Neural crest cell (in vitro differentiated cells): ENCODE measurements around the gene ACKR3. TPM values are rescaled to one million over a fixed set of nuclear protein-coding genes. Genes with fewer than 3 reads are reported as not detected.
A peak's percentile ranks its signal among the peaks of the same experiment; 100 is the strongest.

ENCODE experiments used
- DNase-seq: peaks from one replicate; pipeline ENCODE4 v3.0.0; 2021; ENCODE audit warnings: low read depth, mixed read lengths, low spot score
- H3K27ac Mint-ChIP-seq: one replicate; pipeline ENCODE4 v1.8.0; 2021; ENCODE audit warnings: mild to moderate bottlenecking, mixed read lengths; ENCODE audit not compliant: unreplicated experiment
- H3K27me3 Mint-ChIP-seq: 2 replicates; pipeline ENCODE4 v1.8.0; 2021; ENCODE audit warnings: low read depth, mild to moderate bottlenecking, mixed read lengths
- H3K36me3 Mint-ChIP-seq: 2 replicates; pipeline ENCODE4 v1.8.0; 2021; ENCODE audit warnings: low read depth, mild to moderate bottlenecking, mixed read lengths
- H3K4me1 Mint-ChIP-seq: 2 replicates; pipeline ENCODE4 v1.8.0; 2021; ENCODE audit warnings: mixed read lengths
- H3K4me3 Mint-ChIP-seq: one replicate; pipeline ENCODE4 v1.8.0; 2021; ENCODE audit warnings: mild to moderate bottlenecking, mixed read lengths
- H3K9me3 Mint-ChIP-seq: 2 replicates; pipeline ENCODE4 v1.8.0; 2021; ENCODE audit warnings: mixed read lengths
- total RNA-seq: library from RNA; stranded (reverse); gene quantifications from 2 replicates; pipeline ENCODE4 v1.2.1, GENCODE V29; 2021
- TF ChIP-seq, protein P1 (sequence below): fragments of 200-600 bp; sonication (generic); conservative IDR thresholded peaks from 2 replicates; pipeline ENCODE4 v1.5.0; 2021; ENCODE audit warnings: antibody characterized with exemption, mild to moderate bottlenecking

ACKR3 gene
- total RNA-seq, 1 donor from 2014 or later: 24.5 TPM

DNA sequence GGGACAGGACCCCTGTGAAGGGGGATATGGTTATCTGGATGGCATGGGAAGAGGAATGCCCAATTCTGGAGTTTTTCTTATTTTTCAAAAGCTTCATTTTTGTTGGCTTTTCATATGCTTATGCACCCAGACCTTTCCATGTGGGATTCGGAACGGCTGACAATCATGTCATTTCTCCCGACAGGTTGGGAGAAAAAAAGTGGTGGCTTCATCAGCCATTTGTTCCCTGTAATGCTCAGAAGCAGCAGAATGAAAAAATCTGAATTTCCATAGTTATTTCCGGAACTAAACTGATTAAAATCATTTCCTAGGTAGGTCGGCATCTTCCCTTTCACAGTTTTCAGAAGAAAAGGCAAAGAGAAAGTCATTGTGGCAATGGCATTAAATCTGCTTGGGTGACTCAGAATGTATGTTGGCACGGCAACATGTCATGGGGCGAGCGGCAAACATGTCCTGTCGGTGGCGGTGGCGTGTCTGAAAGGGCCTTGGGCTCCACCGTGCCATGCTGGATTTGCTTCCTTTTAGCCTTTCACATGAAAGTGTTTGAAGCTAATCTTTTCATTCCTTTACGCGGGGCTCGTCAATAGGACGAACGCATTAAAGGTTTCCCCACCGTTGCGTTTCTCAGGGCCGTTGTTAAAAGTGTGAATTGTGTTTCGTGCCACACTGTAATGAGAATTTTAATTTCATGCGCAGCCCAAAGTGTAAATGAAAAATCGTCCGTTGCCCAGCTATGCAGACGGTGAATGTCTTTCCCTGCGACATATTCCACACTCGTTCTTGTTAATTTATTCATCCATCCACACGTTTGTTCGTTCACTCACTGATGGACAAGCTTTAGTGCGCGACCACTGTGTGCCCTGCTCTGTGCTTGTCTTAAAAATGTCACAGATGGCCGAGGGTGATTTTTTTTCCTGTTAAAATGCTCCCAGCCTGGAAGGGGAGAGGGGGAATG is 18.5 kb downstream of the ACKR3 start:
- TF ChIP-seq, protein P1, sequence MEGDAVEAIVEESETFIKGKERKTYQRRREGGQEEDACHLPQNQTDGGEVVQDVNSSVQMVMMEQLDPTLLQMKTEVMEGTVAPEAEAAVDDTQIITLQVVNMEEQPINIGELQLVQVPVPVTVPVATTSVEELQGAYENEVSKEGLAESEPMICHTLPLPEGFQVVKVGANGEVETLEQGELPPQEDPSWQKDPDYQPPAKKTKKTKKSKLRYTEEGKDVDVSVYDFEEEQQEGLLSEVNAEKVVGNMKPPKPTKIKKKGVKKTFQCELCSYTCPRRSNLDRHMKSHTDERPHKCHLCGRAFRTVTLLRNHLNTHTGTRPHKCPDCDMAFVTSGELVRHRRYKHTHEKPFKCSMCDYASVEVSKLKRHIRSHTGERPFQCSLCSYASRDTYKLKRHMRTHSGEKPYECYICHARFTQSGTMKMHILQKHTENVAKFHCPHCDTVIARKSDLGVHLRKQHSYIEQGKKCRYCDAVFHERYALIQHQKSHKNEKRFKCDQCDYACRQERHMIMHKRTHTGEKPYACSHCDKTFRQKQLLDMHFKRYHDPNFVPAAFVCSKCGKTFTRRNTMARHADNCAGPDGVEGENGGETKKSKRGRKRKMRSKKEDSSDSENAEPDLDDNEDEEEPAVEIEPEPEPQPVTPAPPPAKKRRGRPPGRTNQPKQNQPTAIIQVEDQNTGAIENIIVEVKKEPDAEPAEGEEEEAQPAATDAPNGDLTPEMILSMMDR: no peak
- no peak for DNase-seq
- Mint-ChIP-seq H3K27ac (peak overlapping the region; percentile 94), H3K36me3 (peaks cover 6% of the 10 kb centered on the region), H3K27me3 (no peaks in the 10 kb centered on the region), H3K4me1 (peaks cover 26% of the 10 kb centered on the region), H3K4me3 (no peak overlapping the region), H3K9me3 (peaks cover 3% of the 10 kb centered on the region)

DNA sequence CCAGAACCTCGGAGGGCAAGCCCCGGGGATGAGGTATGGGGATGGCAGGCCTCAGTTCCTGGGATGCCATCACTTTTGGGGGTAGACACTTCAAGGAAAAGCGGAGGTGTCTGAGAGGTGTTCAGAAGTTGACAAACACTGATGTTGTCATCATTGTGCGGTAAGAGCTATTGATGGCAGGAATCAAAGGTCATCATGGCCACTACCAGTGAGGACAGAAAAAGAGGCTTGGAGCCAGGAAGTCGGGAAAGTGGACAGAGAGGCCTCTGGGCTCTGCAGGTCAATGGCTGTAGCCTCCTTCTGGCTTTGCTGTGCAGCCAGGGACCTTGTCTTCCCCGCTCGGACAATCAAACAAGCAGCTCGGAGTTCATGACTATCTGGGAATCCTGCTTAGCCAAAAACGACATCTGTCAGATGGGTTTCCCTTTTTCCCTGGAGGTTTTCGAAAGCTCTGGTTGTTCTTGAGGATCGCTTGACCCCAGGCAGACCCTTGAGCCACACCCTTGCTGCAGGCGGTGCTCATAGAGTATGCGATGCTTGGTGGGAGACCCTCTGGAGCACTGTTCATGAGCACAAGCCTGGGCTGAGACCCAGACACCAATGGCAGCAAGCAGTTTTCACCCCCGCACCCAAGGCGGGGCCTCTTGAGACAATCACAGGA is 19.4 kb downstream of the ACKR3 start:
- H3K9me3 Mint-ChIP-seq: peaks cover 3% of the 10 kb centered on the region
- DNase-seq: no peak
- H3K27me3 Mint-ChIP-seq: no peaks in the 10 kb centered on the region
- TF ChIP-seq, protein P1: no peak
- H3K4me1 Mint-ChIP-seq: peaks cover 23% of the 10 kb centered on the region
- H3K4me3 Mint-ChIP-seq: no peak overlapping the region
- peaks cover 6% of the 10 kb centered on the region for H3K36me3 Mint-ChIP-seq
- H3K27ac Mint-ChIP-seq: no peak overlapping the region

DNA sequence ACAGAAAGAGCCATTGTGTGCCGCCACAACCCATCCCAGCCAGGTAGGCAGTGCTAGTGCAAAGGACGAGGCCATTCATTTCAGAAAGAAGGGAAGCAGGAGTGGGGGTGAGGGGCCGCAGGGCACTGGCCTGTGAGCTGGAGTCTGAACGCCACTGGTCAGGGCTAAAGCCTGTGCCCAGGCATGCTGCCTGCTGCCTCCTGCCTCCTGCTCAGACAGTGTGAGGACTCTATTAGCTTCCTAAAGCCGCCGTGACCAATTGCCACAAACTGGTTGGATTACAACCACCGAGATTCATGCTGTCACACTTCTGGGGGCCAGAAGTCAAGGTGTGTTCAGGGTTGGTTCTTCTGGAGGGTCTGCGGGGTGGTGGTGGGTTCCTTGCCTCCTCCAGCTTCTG is 21.2 kb downstream of the ACKR3 start:
- H3K9me3 Mint-ChIP-seq: peaks cover 3% of the 10 kb centered on the region
- no peak overlapping the region for H3K27ac Mint-ChIP-seq
- TF ChIP-seq, protein P1: no peak
- no peak for DNase-seq
- H3K27me3 Mint-ChIP-seq: no peaks in the 10 kb centered on the region
- peaks cover 6% of the 10 kb centered on the region for H3K36me3 Mint-ChIP-seq
- H3K4me3 Mint-ChIP-seq: no peak overlapping the region
- peaks cover 23% of the 10 kb centered on the region for H3K4me1 Mint-ChIP-seq

DNA sequence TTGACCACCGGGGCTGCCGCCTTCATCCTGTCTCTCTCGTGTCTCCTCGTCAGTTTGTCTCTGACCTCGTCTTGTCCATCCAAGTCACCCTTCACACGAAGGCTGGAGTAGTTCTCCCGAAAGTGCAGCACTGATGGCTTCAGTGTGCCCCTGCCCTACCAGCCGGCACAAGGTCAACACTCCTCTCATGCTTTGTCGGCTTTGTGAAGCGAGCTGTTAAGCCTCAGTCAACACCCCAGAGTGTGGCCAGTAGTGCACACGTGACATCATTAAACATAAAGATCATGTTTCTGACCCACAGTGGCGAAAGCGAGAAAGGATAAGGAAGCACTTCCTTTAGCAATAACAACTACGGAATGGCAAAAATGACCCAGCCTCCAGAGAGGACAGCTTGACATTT is 23.2 kb downstream of the ACKR3 start:
- TF ChIP-seq, protein P1: no peak
- H3K9me3 Mint-ChIP-seq: no peaks in the 10 kb centered on the region
- peaks cover 14% of the 10 kb centered on the region for H3K4me1 Mint-ChIP-seq
- H3K27me3 Mint-ChIP-seq: no peaks in the 10 kb centered on the region
- no peak overlapping the region for H3K27ac Mint-ChIP-seq
- H3K36me3 Mint-ChIP-seq: no peaks in the 10 kb centered on the region
- no peak overlapping the region for H3K4me3 Mint-ChIP-seq
- DNase-seq: no peak

DNA sequence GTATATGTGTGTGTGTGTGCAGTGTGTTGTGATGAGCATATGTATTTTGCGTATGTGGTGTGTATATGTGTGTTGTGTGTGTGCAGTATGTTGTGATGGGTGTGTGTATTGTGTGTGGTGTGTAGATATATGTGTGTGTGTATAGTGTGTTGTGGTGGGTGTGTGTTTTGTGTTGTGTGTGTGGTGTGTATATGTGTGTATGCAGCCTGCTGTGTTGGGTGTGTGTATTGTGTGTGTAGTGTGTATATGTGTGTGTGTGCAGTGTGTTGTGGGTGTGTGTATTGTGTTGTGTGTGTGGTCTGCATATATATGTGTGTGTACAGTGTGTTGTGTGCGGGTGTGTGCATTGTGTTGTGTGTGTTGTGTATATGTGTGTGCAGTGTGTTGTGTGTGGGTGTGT is 23.9 kb downstream of the ACKR3 start:
- Mint-ChIP-seq H3K4me3 (no peak overlapping the region), H3K9me3 (no peaks in the 10 kb centered on the region)

More for the DNA sequence above, 23.9 kb downstream of the ACKR3 start:
- Mint-ChIP-seq H3K4me1 (peaks cover 7% of the 10 kb centered on the region), H3K27me3 (no peaks in the 10 kb centered on the region), H3K27ac (no peak overlapping the region), H3K36me3 (no peaks in the 10 kb centered on the region)
- TF ChIP-seq, protein P1: no peak
- no peak for DNase-seq
